Posterior vena cava (tissue), 2 donors: Measurements from ENCODE around the gene PTCD3. TPM values are rescaled to one million over a fixed set of nuclear protein-coding genes. Genes with fewer than 3 reads are reported as not detected.
A peak's percentile ranks its signal among the peaks of the same experiment; 100 is the strongest.

Source experiments
- DNase-seq: peaks from one replicate; pipeline ENCODE4 v3.0.0-alpha.2; 2020; ENCODE audit warnings: low spot score
- intact Hi-C, 2 donors: fragments of 100-400 bp; cut with DNase I; formaldehyde crosslinking; loops; one replicate each; pipeline versions ENCODE4 v1.14.1 to v1.14.2; 2022 to 2023
- total RNA-seq, 2 donors: library from RNA; stranded (reverse); fragmentation: NEBNext Ultra II Directional; extraction: Animal tissue kit (Norgen Biotek cat#: 25700); gene quantifications; one replicate each; pipeline ENCODE4 v1.2.1, GENCODE V29; 2021
- donor health status: DM: yes; HTN: yes; CAD: no.
- donor health status: DM: yes; HTN: yes; CAD: no.

PTCD3 gene
- total RNA-seq, 2 donors from 2014 or later: 50.7 to 58.5 TPM

GRCh38 chr2:86078774-86079545 lies 27.1 kb upstream of the PTCD3 start:
- intact Hi-C loops: loop anchor here in 1 of 2 donors (2.0 kb wide), 1 partner anchor 252 kb away; no protein-coding TSS in a partner anchor
- DNase-seq: peak; percentile 45

- intact Hi-C loops: loop anchor here (2.0 to 5.0 kb wide), 2 partner anchors 253 kb away; no protein-coding TSS in a partner anchor
- peak; percentile 92 for DNase-seq
These were observed 25.8 kb upstream of the PTCD3 start for GRCh38 chr2:86079981-86080911.

- no peak for DNase-seq
- intact Hi-C loops: loop anchor here in 1 of 2 donors (5.0 kb wide), 1 partner anchor 254 kb away; no protein-coding TSS in a partner anchor
These were observed 24.3 kb upstream of the PTCD3 start for GRCh38 chr2:86081724-86082123.

- DNase-seq: no peak
- intact Hi-C loops: loop anchor here in 1 of 2 donors (5.0 kb wide), 1 partner anchor 255 kb away; no protein-coding TSS in a partner anchor
These were observed 23.3 kb upstream of the PTCD3 start for GRCh38 chr2:86082756-86083155.

- DNase-seq: peak; percentile 72
- intact Hi-C loops: no loop called here
These were observed 17.8 kb upstream of the PTCD3 start for GRCh38 chr2:86087936-86088850.

GRCh38 chr2:86094229-86094628 lies 11.8 kb upstream of the PTCD3 start:
- DNase-seq: no peak
- intact Hi-C loops: loop anchor here in 1 of 2 donors (10.0 kb wide), 1 partner anchor 369 kb away; no protein-coding TSS in a partner anchor

GRCh38 chr2:86097114-86097896 lies 8.7 kb upstream of the PTCD3 start:
- no peak for DNase-seq
- intact Hi-C loops: loop anchor here in 1 of 2 donors (10.0 kb wide), 1 partner anchor 373 kb away; no protein-coding TSS in a partner anchor

- intact Hi-C loops: loop anchor here in 1 of 2 donors (10.0 kb wide), 1 partner anchor 373 kb away; no protein-coding TSS in a partner anchor
- no peak for DNase-seq
These were observed 8.1 kb upstream of the PTCD3 start for GRCh38 chr2:86097913-86098312.

GRCh38 chr2:86102157-86102556 lies 3.9 kb upstream of the PTCD3 start:
- intact Hi-C loops: no loop called here
- no peak for DNase-seq

- intact Hi-C loops: no loop called here
- peak; percentile 96 for DNase-seq
These were observed 625 bp upstream of the PTCD3 start, which contains the start of gene POLR1A for GRCh38 chr2:86105252-86105968. Gene POLR1A, minus strand, starts transcription at chr2:86105886. Its CDS starts 110 bp downstream, at chr2:86105776.

- no peak for DNase-seq
- intact Hi-C loops: no loop called here
These were observed 996 bp downstream of the PTCD3 start for GRCh38 chr2:86107031-86107430.

GRCh38 chr2:86118130-86118529 lies 12.1 kb downstream of the PTCD3 start:
- DNase-seq: no peak
- intact Hi-C loops: no loop called here

GRCh38 chr2:86123328-86123925 lies 17.4 kb downstream of the PTCD3 start:
- no peak for DNase-seq
- intact Hi-C loops: no loop called here

- DNase-seq: no peak
- intact Hi-C loops: no loop called here
These were observed 18.6 kb downstream of the PTCD3 start for GRCh38 chr2:86124683-86125082.

GRCh38 chr2:86134709-86135108 lies 28.7 kb downstream of the PTCD3 start:
- intact Hi-C loops: no loop called here
- DNase-seq: no peak

GRCh38 chr2:86135653-86136052 lies 29.6 kb downstream of the PTCD3 start:
- intact Hi-C loops: no loop called here
- DNase-seq: no peak

GRCh38 chr2:86136141-86136540 lies 30.1 kb downstream of the PTCD3 start:
- intact Hi-C loops: no loop called here
- no peak for DNase-seq
